ENCODE measurements around the gene EFTUD2.

The EFTUD2 gene

DNA sequence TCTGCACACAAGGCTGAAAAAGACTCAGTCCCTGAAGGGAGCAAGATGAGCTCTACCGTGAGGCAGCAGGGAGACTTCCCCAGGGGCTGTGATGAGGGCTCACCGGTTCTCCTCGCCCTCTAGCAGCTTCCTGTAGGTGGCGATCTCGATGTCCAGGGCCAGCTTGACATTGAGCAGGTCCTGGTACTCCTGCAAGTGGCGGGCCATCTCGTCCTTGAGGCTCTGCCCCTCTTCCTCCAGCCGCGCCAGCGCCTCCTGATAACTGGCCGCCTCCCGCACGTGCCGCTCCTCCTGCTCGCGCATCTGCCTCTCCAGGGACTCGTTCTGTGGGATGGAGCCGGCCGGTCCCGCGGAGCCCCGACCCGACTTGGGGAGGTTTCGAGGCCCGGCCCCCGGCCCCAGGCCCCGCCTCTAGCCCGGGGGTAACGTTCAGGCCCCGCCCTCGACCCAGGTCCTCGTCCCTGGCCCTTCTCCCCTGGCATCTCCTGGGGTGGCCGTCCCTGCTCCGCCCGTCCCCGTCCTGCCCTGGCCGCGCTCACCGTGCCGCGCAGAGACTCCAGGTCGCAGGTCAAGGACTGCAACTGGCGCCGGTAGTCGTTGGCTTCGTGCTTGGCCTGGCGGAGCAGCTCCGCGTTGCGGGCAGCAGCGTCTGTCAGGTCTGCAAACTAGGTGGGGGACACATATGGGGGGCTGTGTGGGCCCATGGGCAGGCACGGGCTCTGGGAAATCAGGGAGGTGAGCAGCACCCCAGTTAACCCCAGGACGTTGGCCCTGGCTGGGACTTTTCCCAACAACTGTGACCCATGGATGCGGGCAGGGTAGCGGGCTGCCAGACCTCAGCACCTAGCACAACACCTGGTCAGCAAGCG is 12.1 kb upstream of the EFTUD2 start:
- TF ChIP-seq, protein P1, sequence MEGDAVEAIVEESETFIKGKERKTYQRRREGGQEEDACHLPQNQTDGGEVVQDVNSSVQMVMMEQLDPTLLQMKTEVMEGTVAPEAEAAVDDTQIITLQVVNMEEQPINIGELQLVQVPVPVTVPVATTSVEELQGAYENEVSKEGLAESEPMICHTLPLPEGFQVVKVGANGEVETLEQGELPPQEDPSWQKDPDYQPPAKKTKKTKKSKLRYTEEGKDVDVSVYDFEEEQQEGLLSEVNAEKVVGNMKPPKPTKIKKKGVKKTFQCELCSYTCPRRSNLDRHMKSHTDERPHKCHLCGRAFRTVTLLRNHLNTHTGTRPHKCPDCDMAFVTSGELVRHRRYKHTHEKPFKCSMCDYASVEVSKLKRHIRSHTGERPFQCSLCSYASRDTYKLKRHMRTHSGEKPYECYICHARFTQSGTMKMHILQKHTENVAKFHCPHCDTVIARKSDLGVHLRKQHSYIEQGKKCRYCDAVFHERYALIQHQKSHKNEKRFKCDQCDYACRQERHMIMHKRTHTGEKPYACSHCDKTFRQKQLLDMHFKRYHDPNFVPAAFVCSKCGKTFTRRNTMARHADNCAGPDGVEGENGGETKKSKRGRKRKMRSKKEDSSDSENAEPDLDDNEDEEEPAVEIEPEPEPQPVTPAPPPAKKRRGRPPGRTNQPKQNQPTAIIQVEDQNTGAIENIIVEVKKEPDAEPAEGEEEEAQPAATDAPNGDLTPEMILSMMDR (IDR thresholded peaks at IDR 0.05; ENCODE audit: poor library complexity, severe bottlenecking): peak; percentile 33
- no peaks in the 10 kb centered on the region for H3K36me3 ChIP-seq (ENCODE audit: low read depth)
- no peaks in the 10 kb centered on the region for H3K9me3 ChIP-seq (ENCODE audit: severe bottlenecking)
- ATAC-seq (ENCODE audit: low read depth): no peak
- no peaks in the 10 kb centered on the region for H3K27me3 ChIP-seq (ENCODE audit: insufficient read depth, poor library complexity, severe bottlenecking)
- H3K4me3 ChIP-seq (ENCODE audit: severe bottlenecking): no peak overlapping the region
- DNase-seq (ENCODE audit: low spot score): no peak
- no peak overlapping the region for H3K27ac ChIP-seq (ENCODE audit: poor library complexity, severe bottlenecking)
- H3K4me1 ChIP-seq (ENCODE audit: insufficient read depth, poor library complexity, severe bottlenecking): peaks cover 22% of the 10 kb centered on the region

DNA sequence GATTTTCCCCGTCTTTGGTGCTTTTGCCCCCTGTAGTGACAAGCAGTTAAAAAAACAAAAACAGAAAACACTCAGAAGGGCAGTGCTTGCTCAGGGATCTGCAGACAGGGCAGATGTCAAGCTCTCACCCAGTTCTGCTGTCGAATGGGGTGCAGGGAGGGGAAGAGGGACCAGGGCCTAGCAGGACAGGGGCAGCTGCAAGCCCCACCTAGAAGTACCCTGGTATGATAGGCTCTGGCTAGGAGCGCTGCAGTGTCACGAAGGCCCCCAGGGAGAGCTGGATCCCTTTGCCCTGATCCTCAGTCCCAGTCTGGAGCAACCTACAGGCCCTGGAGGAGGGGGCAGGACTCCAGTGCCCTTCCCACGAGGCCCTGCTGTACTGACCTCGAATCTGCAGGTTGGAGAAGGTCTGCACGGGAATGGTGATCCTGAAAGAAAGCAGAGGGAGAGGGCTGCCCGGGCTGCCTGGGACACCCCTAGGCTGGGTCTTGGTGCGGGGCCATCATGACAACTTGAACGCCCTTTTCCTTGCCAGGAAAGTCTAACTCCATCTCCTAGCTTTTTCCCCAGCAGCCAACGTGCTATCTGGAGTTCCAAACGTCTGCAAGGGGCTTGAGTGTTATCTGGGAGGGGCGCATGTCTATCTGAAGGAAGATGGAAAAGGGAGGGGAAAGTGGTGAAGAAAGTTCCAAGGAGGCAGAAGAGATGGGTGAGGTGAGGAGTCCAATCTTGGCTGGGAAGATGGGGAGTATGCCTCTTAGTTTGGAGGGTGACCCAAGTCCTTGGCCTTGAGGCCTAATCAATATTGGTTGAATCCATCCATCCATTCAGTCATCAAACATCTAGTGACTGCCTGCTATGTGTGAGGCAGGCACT is 11.2 kb upstream of the EFTUD2 start:
- ATAC-seq (ENCODE audit: low read depth): no peak
- Histone ChIP-seq H3K27ac (ENCODE audit: poor library complexity, severe bottlenecking) (peak overlapping the region; percentile 71), H3K9me3 (ENCODE audit: severe bottlenecking) (no peaks in the 10 kb centered on the region), H3K27me3 (ENCODE audit: insufficient read depth, poor library complexity, severe bottlenecking) (no peaks in the 10 kb centered on the region), H3K4me1 (ENCODE audit: insufficient read depth, poor library complexity, severe bottlenecking) (peaks cover 26% of the 10 kb centered on the region), H3K36me3 (ENCODE audit: low read depth) (no peaks in the 10 kb centered on the region), H3K4me3 (ENCODE audit: severe bottlenecking) (no peak overlapping the region)
- no peak for DNase-seq (ENCODE audit: low spot score)
- TF ChIP-seq, protein P1 (IDR thresholded peaks at IDR 0.05; ENCODE audit: poor library complexity, severe bottlenecking): no peak

GRCh38 chr17:44909681-44910144 is 10.5 kb upstream of the EFTUD2 start:
- peak overlapping the region; percentile 71 for H3K27ac ChIP-seq (ENCODE audit: poor library complexity, severe bottlenecking)
- no peaks in the 10 kb centered on the region for H3K9me3 ChIP-seq (ENCODE audit: severe bottlenecking)
- peak; percentile 76 for DNase-seq (ENCODE audit: low spot score)
- ATAC-seq (ENCODE audit: low read depth): peak; percentile 74
- no peaks in the 10 kb centered on the region for H3K36me3 ChIP-seq (ENCODE audit: low read depth)
- no peaks in the 10 kb centered on the region for H3K27me3 ChIP-seq (ENCODE audit: insufficient read depth, poor library complexity, severe bottlenecking)
- TF ChIP-seq, protein P1 (IDR thresholded peaks at IDR 0.05; ENCODE audit: poor library complexity, severe bottlenecking): no peak
- no peak overlapping the region for H3K4me3 ChIP-seq (ENCODE audit: severe bottlenecking)
- peaks cover 29% of the 10 kb centered on the region for H3K4me1 ChIP-seq (ENCODE audit: insufficient read depth, poor library complexity, severe bottlenecking)

GRCh38 chr17:44908761-44909326 is 9.6 kb upstream of the EFTUD2 start:
- DNase-seq (ENCODE audit: low spot score) (no peak), ATAC-seq (ENCODE audit: low read depth) (no peak)
- Histone ChIP-seq H3K4me3 (ENCODE audit: severe bottlenecking) (no peak overlapping the region), H3K36me3 (ENCODE audit: low read depth) (no peaks in the 10 kb centered on the region), H3K9me3 (ENCODE audit: severe bottlenecking) (no peaks in the 10 kb centered on the region), H3K4me1 (ENCODE audit: insufficient read depth, poor library complexity, severe bottlenecking) (peaks cover 29% of the 10 kb centered on the region), H3K27ac (ENCODE audit: poor library complexity, severe bottlenecking) (peak overlapping the region; percentile 71), H3K27me3 (ENCODE audit: insufficient read depth, poor library complexity, severe bottlenecking) (no peaks in the 10 kb centered on the region)
- TF ChIP-seq, protein P1 (IDR thresholded peaks at IDR 0.05; ENCODE audit: poor library complexity, severe bottlenecking): no peak

All from RWPE2 (cell line).